ENCODE results near the gene TRIM16.
"Not testable (repeated sequence)": the region's sequence is repeated elsewhere in the genome, so short reads cannot be mapped to it uniquely, and the experiment has no call there.

DNA sequence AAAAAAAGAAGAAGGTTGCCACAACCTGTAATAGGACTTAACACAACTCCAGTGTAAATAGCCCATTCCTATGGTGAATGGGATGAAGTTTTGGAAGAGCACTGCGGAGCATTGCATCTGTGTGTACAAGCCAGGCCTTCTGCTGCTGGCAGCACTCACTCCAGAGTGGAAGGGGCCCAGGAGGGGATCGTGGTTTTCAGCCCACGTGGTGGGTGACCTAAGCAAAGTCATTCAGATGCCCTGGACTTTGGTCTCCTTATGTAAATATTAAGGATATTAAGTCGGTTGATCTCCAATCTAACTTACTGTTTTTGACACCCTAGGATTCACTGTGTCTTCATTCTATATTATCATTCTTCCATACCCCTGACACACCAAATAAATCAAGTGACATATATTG lies 67.3 kb downstream of the TRIM16 start:
- TF ChIP-seq, protein P1, sequence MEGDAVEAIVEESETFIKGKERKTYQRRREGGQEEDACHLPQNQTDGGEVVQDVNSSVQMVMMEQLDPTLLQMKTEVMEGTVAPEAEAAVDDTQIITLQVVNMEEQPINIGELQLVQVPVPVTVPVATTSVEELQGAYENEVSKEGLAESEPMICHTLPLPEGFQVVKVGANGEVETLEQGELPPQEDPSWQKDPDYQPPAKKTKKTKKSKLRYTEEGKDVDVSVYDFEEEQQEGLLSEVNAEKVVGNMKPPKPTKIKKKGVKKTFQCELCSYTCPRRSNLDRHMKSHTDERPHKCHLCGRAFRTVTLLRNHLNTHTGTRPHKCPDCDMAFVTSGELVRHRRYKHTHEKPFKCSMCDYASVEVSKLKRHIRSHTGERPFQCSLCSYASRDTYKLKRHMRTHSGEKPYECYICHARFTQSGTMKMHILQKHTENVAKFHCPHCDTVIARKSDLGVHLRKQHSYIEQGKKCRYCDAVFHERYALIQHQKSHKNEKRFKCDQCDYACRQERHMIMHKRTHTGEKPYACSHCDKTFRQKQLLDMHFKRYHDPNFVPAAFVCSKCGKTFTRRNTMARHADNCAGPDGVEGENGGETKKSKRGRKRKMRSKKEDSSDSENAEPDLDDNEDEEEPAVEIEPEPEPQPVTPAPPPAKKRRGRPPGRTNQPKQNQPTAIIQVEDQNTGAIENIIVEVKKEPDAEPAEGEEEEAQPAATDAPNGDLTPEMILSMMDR (IDR thresholded peaks at IDR 0.05), result not testable (repeated sequence)
- not testable (repeated sequence) for TF ChIP-seq POLR2A (IDR thresholded peaks at IDR 0.05)
